ENCODE measurements around the gene SPON2.

SPON2 gene

GRCh38 chr4:1171311-1172227 is 814 bp downstream of the SPON2 start:
- peak; percentile 18 to 30 for ATAC-seq

GRCh38 chr4:1170976-1171310 is 1.4 kb downstream of the SPON2 start:
- no peak for ATAC-seq

GRCh38 chr4:1170156-1170975 is 2.0 kb downstream of the SPON2 start:
- no peak for ATAC-seq

GRCh38 chr4:1169691-1170096 is 2.7 kb downstream of the SPON2 start:
- ATAC-seq, result no peak

GRCh38 chr4:1169171-1169671 is 3.2 kb downstream of the SPON2 start:
- ATAC-seq, result no peak

- ATAC-seq, result no peak
Observed at GRCh38 chr4:1168191-1169101, 3.9 kb downstream of the SPON2 start.

GRCh38 chr4:1167244-1167949 is 5.0 kb downstream of the SPON2 start:
- ATAC-seq, result peak; percentile 92 to 95

GRCh38 chr4:1166509-1167243 is 5.7 kb downstream of the SPON2 start:
- no peak for ATAC-seq

GRCh38 chr4:1164956-1165545 is 7.3 kb downstream of the SPON2 start:
- ATAC-seq, result no peak

- ATAC-seq, result no peak
Observed at GRCh38 chr4:1164444-1164843, 7.9 kb downstream of the SPON2 start.

- ATAC-seq, result no peak
Observed at GRCh38 chr4:1164040-1164439, 8.3 kb downstream of the SPON2 start.

- no peak for ATAC-seq
Observed at GRCh38 chr4:1160351-1160750, 12.0 kb downstream of the SPON2 start.

- no peak for ATAC-seq
Observed at GRCh38 chr4:1156069-1156468, 16.3 kb downstream of the SPON2 start.

GRCh38 chr4:1155314-1155713 is 17.1 kb downstream of the SPON2 start:
- ATAC-seq, result no peak

GRCh38 chr4:1154523-1155182 is 17.7 kb downstream of the SPON2 start:
- ATAC-seq, result no peak

- ATAC-seq, result no peak
Observed at GRCh38 chr4:1154126-1154522, 18.3 kb downstream of the SPON2 start.

GRCh38 chr4:1153567-1154090 is 18.8 kb downstream of the SPON2 start:
- no peak for ATAC-seq

GRCh38 chr4:1152290-1152689 is 20.1 kb downstream of the SPON2 start:
- ATAC-seq, result no peak

- no peak for ATAC-seq
Observed at GRCh38 chr4:1151541-1151940, 20.8 kb downstream of the SPON2 start.

- ATAC-seq, result no peak
Observed at GRCh38 chr4:1150875-1151274, 21.5 kb downstream of the SPON2 start.
